Frontal cortex (tissue), 4 donors: ENCODE results near the gene PRDM8. TPM values are rescaled to one million over a fixed set of nuclear protein-coding genes. Genes with fewer than 3 reads are reported as not detected.

Experiments used
- DNase-seq, 2 donors: peaks; one replicate each; pipeline ENCODE4 v3.0.0; 2012; ENCODE audit warnings: low spot score in 2 of 2
- FAIRE-seq: peaks from 2 replicates; lab custom pipeline; 2012; peaks lifted over from hg19 to GRCh38; lab: Jason Lieb, UNC
- total RNA-seq: library from RNA; depleted of rRNA; stranded (reverse); fragments of >200 nt; gene quantifications from one replicate; pipeline ENCODE4 v1.2.3, GENCODE V29; 2014
- donor health status: control.
- donor health status: control.
- donor health status: control.

PRDM8 gene
- total RNA-seq, 1 donor from 2014 or later = 26.9 TPM

GRCh38 chr4:80252953-80253352 is 55.6 kb downstream of the PRDM8 start:
- DNase-seq (no peak), FAIRE-seq (no peak)

DNA sequence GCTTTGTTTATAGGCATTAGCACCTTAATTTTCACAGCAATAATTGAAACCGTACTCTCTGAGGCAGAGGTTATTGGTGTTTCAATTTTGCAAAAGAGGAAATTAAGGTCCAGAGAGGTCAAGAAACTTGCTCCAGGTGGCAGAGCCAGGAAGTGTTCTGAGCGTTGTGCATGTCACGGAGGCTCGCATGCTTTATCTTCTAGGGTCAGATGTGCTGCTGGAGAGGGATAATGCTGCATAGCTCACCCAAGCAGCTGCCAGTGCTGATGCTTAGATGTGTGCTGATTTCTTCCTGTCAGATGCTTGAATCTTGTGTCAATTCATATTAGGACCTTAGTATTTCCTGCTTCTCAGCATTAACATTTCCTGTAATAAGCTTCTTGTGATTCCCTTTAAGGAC is 56.2 kb downstream of the PRDM8 start:
- FAIRE-seq (no peak), DNase-seq (no peak)

Other genes with a start within 250 kb of the PRDM8 start
- 12.6 TPM for gene ANTXR2, start 124.3 kb upstream of the PRDM8 start, total RNA-seq
- 0.82 TPM for gene FGF5, start 69.2 kb downstream of the PRDM8 start, total RNA-seq
- 1.2 TPM for gene CFAP299, start 138.2 kb downstream of the PRDM8 start, total RNA-seq